Uterus (tissue), 2 donors: Measurements from ENCODE around the gene HERC4.

Experiments used
- CTCF ChIP-seq, 4 experiments: fragments of 200-600 bp in 2 of 4; fragments of 450-650 bp in 2 of 4; sonication (generic) in 2 of 4; IDR thresholded peaks; one replicate each; pipeline ENCODE4 v1.5.1; 2016 to 2019; ENCODE audit warnings: antibody characterized with exemption in 4 of 4, mild to moderate bottlenecking in 2 of 4, moderate library complexity in 1 of 4
- POLR2A ChIP-seq, 2 donors: fragments of 450-650 bp; IDR thresholded peaks; one replicate each; pipeline ENCODE4 v1.6.1; 2016; ENCODE audit warnings: antibody characterized with exemption in 2 of 2, mild to moderate bottlenecking in 1 of 2, moderate library complexity in 1 of 2

GRCh38 chr10:68108051-68108450 lies 33.0 kb upstream of the HERC4 start:
- no peak for TF ChIP-seq CTCF (IDR thresholded peaks at IDR 0.05)
- TF ChIP-seq POLR2A (IDR thresholded peaks at IDR 0.05), result no peak
